ENCODE results near the gene NSMCE1.
A peak's percentile ranks its signal among the peaks of the same experiment; 100 is the strongest.

Gene NSMCE1

DNA sequence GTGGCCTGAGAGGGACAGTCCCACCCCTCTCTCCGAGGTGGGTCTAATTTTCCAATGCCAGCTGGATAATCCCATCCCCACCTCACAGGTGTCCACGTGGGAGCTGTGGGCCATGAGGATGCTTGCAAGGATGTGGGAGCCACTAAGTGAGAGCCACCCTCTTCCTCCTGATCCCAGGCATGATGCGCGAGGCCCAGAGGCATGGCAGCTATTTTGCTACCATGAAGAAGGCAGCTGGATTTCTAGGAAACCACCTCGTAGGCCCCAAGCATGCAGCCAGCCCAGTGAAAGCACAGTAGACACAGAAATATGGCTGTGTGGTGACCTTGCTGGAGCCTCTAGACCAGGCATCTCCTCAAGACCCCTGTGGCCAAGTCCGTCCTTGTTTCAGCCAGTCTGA is 44.9 kb downstream of the NSMCE1 start:
- H3K36me3 Mint-ChIP-seq (ENCODE audit: low read depth), result no peaks in the 10 kb centered on the region
- no peak overlapping the region for H3K27ac Mint-ChIP-seq
- peaks cover 16% of the 10 kb centered on the region for H3K27me3 Mint-ChIP-seq (ENCODE audit: low read depth, poor library complexity)
- TF ChIP-seq, protein P1, sequence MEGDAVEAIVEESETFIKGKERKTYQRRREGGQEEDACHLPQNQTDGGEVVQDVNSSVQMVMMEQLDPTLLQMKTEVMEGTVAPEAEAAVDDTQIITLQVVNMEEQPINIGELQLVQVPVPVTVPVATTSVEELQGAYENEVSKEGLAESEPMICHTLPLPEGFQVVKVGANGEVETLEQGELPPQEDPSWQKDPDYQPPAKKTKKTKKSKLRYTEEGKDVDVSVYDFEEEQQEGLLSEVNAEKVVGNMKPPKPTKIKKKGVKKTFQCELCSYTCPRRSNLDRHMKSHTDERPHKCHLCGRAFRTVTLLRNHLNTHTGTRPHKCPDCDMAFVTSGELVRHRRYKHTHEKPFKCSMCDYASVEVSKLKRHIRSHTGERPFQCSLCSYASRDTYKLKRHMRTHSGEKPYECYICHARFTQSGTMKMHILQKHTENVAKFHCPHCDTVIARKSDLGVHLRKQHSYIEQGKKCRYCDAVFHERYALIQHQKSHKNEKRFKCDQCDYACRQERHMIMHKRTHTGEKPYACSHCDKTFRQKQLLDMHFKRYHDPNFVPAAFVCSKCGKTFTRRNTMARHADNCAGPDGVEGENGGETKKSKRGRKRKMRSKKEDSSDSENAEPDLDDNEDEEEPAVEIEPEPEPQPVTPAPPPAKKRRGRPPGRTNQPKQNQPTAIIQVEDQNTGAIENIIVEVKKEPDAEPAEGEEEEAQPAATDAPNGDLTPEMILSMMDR (IDR thresholded peaks at IDR 0.05), result no peak
- peaks cover 35% of the 10 kb centered on the region for H3K4me1 Mint-ChIP-seq
- no peaks in the 10 kb centered on the region for H3K9me3 Mint-ChIP-seq
- no peak overlapping the region for H3K4me3 Mint-ChIP-seq
- DNase-seq, result no peak

DNA sequence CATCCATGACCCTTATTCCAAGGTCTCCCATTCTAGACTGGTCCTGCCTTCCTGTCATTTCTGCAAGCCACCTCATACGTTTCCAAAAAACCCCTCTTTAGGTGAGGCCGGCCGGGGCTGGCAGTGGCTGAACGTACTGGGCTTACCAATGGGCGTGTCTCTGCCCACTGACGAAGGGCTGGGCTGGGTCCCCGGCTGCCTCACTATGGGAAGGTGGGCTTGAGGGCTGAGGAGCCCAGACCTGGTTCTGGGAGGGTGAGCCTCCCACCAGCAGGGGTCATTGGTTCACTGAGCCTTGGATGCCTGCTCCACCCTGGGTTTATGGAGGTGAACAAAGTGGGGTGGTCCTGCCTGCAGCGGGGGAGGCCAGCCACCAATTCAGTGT is 45.4 kb downstream of the NSMCE1 start:
- no peak overlapping the region for H3K27ac Mint-ChIP-seq
- peaks cover 16% of the 10 kb centered on the region for H3K27me3 Mint-ChIP-seq (ENCODE audit: low read depth, poor library complexity)
- H3K4me3 Mint-ChIP-seq, result no peak overlapping the region
- no peaks in the 10 kb centered on the region for H3K36me3 Mint-ChIP-seq (ENCODE audit: low read depth)
- TF ChIP-seq, protein P1 (IDR thresholded peaks at IDR 0.05), result no peak
- H3K9me3 Mint-ChIP-seq, result no peaks in the 10 kb centered on the region
- H3K4me1 Mint-ChIP-seq, result peaks cover 37% of the 10 kb centered on the region
- no peak for DNase-seq

DNA sequence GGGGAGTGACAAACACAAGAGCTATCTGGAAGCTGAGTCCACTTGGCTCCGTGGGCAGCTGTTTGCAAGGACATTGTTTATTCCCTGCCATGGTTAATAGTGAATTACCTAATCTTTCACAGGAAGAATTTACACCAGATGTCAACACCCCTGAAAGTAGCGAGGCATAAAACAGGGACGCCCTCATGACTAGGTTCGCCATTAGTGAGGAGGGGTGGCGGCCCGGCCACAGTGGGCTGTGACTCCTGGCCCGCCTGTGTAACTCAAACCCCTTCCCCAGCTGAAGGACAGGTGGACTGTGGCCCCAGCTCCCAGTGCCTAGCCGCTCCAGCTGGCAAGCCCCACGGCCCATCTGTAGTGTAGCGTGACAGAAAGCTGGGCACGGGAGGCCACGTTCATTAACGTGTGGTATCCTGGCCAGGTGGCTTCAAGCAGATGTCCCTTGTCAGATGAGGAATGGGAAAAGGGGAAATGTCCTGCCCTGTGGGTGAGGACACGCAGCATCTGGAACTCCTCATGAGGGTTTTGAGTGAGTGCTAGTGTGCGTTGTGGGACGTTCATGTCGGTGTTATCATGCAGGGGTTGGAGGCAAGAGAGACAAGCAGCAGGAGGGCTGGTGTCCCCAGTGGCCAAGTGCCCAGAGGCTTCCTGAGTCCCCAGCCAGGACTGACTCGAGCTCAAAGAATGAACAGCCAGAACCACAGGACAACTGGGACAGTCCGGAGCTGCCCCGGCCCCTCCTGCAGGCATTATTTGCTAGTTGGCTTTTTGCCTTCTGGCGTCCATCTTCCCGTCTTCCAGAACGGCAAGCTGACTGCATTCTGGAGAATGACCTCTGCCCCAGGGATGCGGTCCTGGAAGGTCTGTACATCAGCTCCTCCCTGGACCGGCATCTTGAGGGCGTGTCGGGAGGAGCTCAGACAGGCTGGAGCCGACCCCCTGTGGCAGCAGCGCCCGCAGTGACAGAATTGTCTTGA is 46.0 kb downstream of the NSMCE1 start:
- Mint-ChIP-seq H3K36me3 (ENCODE audit: low read depth) (no peaks in the 10 kb centered on the region), H3K9me3 (no peaks in the 10 kb centered on the region), H3K4me1 (peaks cover 37% of the 10 kb centered on the region), H3K4me3 (no peak overlapping the region), H3K27ac (peak overlapping the region; percentile 89), H3K27me3 (ENCODE audit: low read depth, poor library complexity) (peaks cover 16% of the 10 kb centered on the region)
- DNase-seq, result no peak
- TF ChIP-seq, protein P1 (IDR thresholded peaks at IDR 0.05), result no peak

DNA sequence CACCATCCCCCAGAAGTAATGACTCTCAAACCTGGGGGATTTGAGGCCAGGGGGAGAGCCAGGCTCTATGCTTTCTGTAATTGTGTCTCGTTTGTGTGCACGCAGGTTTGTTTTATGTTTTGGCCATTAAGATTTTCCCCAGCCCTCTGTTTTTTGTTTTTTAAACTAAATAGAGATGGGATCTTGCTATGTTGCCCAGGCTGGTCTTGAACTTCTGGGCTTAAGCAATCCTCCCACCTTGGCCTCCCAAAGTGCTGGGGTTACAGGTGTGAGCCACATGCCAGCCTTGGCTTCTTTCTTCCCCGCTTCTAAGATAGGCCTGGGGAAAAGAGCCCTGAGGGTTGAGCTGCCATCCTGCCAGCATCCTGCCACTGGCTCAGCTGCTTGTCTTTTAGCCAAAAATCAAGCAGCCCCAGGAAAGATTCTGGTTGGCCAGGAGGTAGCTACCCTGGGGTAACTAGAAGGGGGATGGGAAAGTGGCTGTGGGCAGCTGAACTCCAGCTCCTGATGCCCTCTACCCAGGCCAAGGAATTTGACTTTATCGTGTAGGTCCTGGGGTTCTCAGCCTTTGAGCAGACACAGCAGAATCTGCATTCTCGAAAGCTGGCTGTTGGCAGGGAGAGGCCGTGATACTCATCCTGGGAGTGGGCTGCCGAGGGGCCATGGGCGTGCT is 46.9 kb downstream of the NSMCE1 start:
- no peaks in the 10 kb centered on the region for H3K9me3 Mint-ChIP-seq
- no peak for DNase-seq
- H3K4me1 Mint-ChIP-seq, result peaks cover 41% of the 10 kb centered on the region
- H3K36me3 Mint-ChIP-seq (ENCODE audit: low read depth), result peaks cover 6% of the 10 kb centered on the region
- H3K4me3 Mint-ChIP-seq, result no peak overlapping the region
- peaks cover 19% of the 10 kb centered on the region for H3K27me3 Mint-ChIP-seq (ENCODE audit: low read depth, poor library complexity)
- TF ChIP-seq, protein P1 (IDR thresholded peaks at IDR 0.05), result no peak
- peak overlapping the region; percentile 39 for H3K27ac Mint-ChIP-seq

DNA sequence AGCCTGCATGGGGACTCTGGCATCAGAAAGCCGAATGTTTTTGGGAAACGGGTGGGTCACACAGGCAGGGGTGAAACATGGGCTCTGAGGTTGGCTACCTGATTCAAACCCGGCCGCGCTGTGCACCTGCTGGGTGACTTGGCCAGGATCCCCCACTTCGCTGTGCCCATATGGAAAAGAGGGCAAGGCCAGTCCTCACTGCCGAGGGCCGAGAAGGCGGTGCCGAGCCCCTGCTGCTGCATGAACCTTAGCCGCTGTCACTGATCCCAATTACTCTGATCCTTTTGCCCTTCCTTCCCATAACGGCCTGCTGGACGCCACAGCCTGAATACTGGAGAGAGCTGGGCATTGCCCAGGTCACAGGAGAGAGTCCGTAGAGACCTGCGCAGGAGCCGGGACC is 47.6 kb downstream of the NSMCE1 start:
- H3K4me3 Mint-ChIP-seq, result no peak overlapping the region
- DNase-seq, result no peak
- peaks cover 37% of the 10 kb centered on the region for H3K4me1 Mint-ChIP-seq
- peaks cover 8% of the 10 kb centered on the region for H3K36me3 Mint-ChIP-seq (ENCODE audit: low read depth)
- H3K27ac Mint-ChIP-seq, result no peak overlapping the region
- TF ChIP-seq, protein P1 (IDR thresholded peaks at IDR 0.05), result no peak
- no peaks in the 10 kb centered on the region for H3K9me3 Mint-ChIP-seq
- H3K27me3 Mint-ChIP-seq (ENCODE audit: low read depth, poor library complexity), result peaks cover 19% of the 10 kb centered on the region

Measured in nephron progenitor cell (in vitro differentiated cells).